H9 (cell line): ENCODE data around the gene MMP17. TPM values are rescaled to one million over a fixed set of nuclear protein-coding genes. Genes with fewer than 3 reads are reported as not detected.

ENCODE experiments used
- DNase-seq: peaks from one replicate; pipeline ENCODE4 v3.0.0-alpha.2; 2017
- H2AFZ ChIP-seq: one replicate; pipeline ENCODE4 v1.6.1; 2013; ENCODE audit warnings: mild to moderate bottlenecking, low read length, control low read depth, moderate library complexity
- H2AK5ac ChIP-seq: 2 replicates; pipeline ENCODE4 v1.6.1; 2013; ENCODE audit warnings: low read length, control low read depth, mixed read lengths; ENCODE audit not compliant: insufficient read length
- H2BK120ac ChIP-seq: one replicate; pipeline ENCODE4 v1.6.1; 2013; ENCODE audit warnings: low read depth, mild to moderate bottlenecking, low read length, control low read depth, inconsistent platforms; ENCODE audit not compliant: poor library complexity, severe bottlenecking
- H2BK12ac ChIP-seq: 2 replicates; pipeline ENCODE4 v1.6.1; 2013; ENCODE audit warnings: low read length, control low read depth, mixed read lengths, low read depth; ENCODE audit not compliant: insufficient read length
- H2BK15ac ChIP-seq: 2 replicates; pipeline ENCODE4 v1.6.1; 2013; ENCODE audit warnings: low read depth, low read length, control low read depth
- H2BK20ac ChIP-seq: one replicate; pipeline ENCODE4 v1.6.1; 2013; ENCODE audit warnings: low read depth, mild to moderate bottlenecking, low read length, control low read depth, inconsistent platforms; ENCODE audit not compliant: poor library complexity, severe bottlenecking
- H2BK5ac ChIP-seq: 2 replicates; pipeline ENCODE4 v1.6.1; 2013; ENCODE audit warnings: low read length, control low read depth, mixed read lengths; ENCODE audit not compliant: insufficient read length
- H3K14ac ChIP-seq: 2 replicates; pipeline ENCODE4 v1.6.1; 2013; ENCODE audit warnings: low read length, control low read depth; ENCODE audit not compliant: insufficient read depth
- H3K18ac ChIP-seq: 2 replicates; pipeline ENCODE4 v1.6.1; 2013; ENCODE audit warnings: low read depth, mild to moderate bottlenecking, mixed read lengths, low read length, control low read depth; ENCODE audit not compliant: insufficient read length
- H3K23ac ChIP-seq: 2 replicates; pipeline ENCODE4 v1.6.1; 2013; ENCODE audit warnings: low read length, control low read depth, mixed read lengths, low read depth; ENCODE audit not compliant: insufficient read length
- H3K23me2 ChIP-seq: 2 replicates; pipeline ENCODE4 v1.6.1; 2013; ENCODE audit warnings: low read depth, mild to moderate bottlenecking, mixed read lengths, low read length, control low read depth; ENCODE audit not compliant: insufficient read length, poor library complexity, severe bottlenecking
- H3K27ac ChIP-seq: 2 replicates; pipeline ENCODE4 v1.5.1; 2013; ENCODE audit warnings: low read length, control low read depth, mixed read lengths, low read depth; ENCODE audit not compliant: insufficient read length
- H3K27me3 ChIP-seq: 2 replicates; pipeline ENCODE4 v1.6.1; 2013; ENCODE audit warnings: low read length, control low read depth, inconsistent platforms; ENCODE audit not compliant: insufficient read depth
- H3K4ac ChIP-seq: 2 replicates; pipeline ENCODE4 v1.6.1; 2013; ENCODE audit warnings: low read depth, mild to moderate bottlenecking, control low read depth, inconsistent platforms, low read length, moderate library complexity
- H3K4me1 ChIP-seq: 2 replicates; pipeline ENCODE4 v1.6.1; 2013; ENCODE audit warnings: low read length, control low read depth, inconsistent platforms; ENCODE audit not compliant: insufficient read depth
- H3K4me2 ChIP-seq: 2 replicates; pipeline ENCODE4 v1.6.1; 2013; ENCODE audit warnings: low read length, control low read depth, mixed read lengths; ENCODE audit not compliant: insufficient read length, insufficient read depth
- H3K56ac ChIP-seq: 2 replicates; pipeline ENCODE4 v1.6.1; 2013; ENCODE audit warnings: low read depth, mild to moderate bottlenecking, mixed read lengths, low read length, control low read depth; ENCODE audit not compliant: insufficient read length
- H3K79me1 ChIP-seq: 2 replicates; pipeline ENCODE4 v1.6.1; 2013; ENCODE audit warnings: low read depth, mild to moderate bottlenecking, moderate library complexity, low read length, control low read depth, inconsistent platforms; ENCODE audit not compliant: insufficient read depth, poor library complexity, severe bottlenecking
- H3K79me2 ChIP-seq: 2 replicates; pipeline ENCODE4 v1.6.1; 2013; ENCODE audit warnings: low read length, control low read depth, inconsistent platforms; ENCODE audit not compliant: insufficient read depth
- H3K9ac ChIP-seq: 2 replicates; pipeline ENCODE4 v1.6.1; 2013; ENCODE audit warnings: low read length, control low read depth, mixed read lengths; ENCODE audit not compliant: insufficient read length; ENCODE audit errors: extremely low read depth
- H3K9me3 ChIP-seq: one replicate; pipeline ENCODE4 v1.6.1; 2013; ENCODE audit warnings: low read depth, low read length, inconsistent platforms; ENCODE audit not compliant: control insufficient read depth
- H3T11ph ChIP-seq: one replicate; pipeline ENCODE4 v1.6.1; 2013; ENCODE audit warnings: mild to moderate bottlenecking, low read length, control low read depth, inconsistent platforms
- H4K20me1 ChIP-seq: one replicate; pipeline ENCODE4 v1.6.1; 2013; ENCODE audit not compliant: control insufficient read depth, insufficient read length, insufficient read depth
- H4K5ac ChIP-seq: 2 replicates; pipeline ENCODE4 v1.6.1; 2013; ENCODE audit warnings: low read depth, mild to moderate bottlenecking, mixed read lengths, low read length, control low read depth; ENCODE audit not compliant: insufficient read length
- H4K8ac ChIP-seq: replicated peaks from 2 replicates; pipeline ENCODE4 v1.6.1; 2013; ENCODE audit warnings: low read length, control low read depth, mixed read lengths, low read depth; ENCODE audit not compliant: insufficient read length
- H4K91ac ChIP-seq: 2 replicates; pipeline ENCODE4 v1.6.1; 2013; ENCODE audit warnings: low read depth, mild to moderate bottlenecking, moderate library complexity, mixed read lengths, low read length, control low read depth; ENCODE audit not compliant: insufficient read length
- H3K27ac Mint-ChIP-seq, 3 experiments: 2 replicates in 2 of 3; 3 replicates in 1 of 3; pipeline ENCODE4 v1.8.0; 2020 to 2021; ENCODE audit warnings: mixed read lengths in 3 of 3, mild to moderate bottlenecking in 1 of 3, moderate library complexity in 1 of 3
- H3K27me3 Mint-ChIP-seq: 2 replicates; pipeline ENCODE4 v1.8.0; 2021; ENCODE audit warnings: low read depth, mild to moderate bottlenecking, moderate library complexity, mixed read lengths
- H3K36me3 Mint-ChIP-seq, 3 experiments: 2 replicates in 2 of 3; 3 replicates in 1 of 3; pipeline ENCODE4 v1.8.0; 2020 to 2021; ENCODE audit warnings: low read depth in 3 of 3, mixed read lengths in 3 of 3; ENCODE audit not compliant: insufficient read depth in 1 of 3
- H3K4me1 Mint-ChIP-seq, 2 experiments: 2 replicates each; pipeline ENCODE4 v1.8.0; 2020; ENCODE audit warnings: mixed read lengths in 2 of 2
- H3K4me3 Mint-ChIP-seq, 2 experiments: 2 replicates in 1 of 2; 3 replicates in 1 of 2; pipeline ENCODE4 v1.8.0; 2020 to 2021; ENCODE audit warnings: mild to moderate bottlenecking in 2 of 2, mixed read lengths in 2 of 2, moderate library complexity in 1 of 2
- H3K9me3 Mint-ChIP-seq, 2 experiments: 2 replicates in 1 of 2; 3 replicates in 1 of 2; pipeline ENCODE4 v1.8.0; 2020; ENCODE audit warnings: mild to moderate bottlenecking in 2 of 2, mixed read lengths in 2 of 2, moderate library complexity in 1 of 2
- CTCF ChIP-seq: fragments of 200-600 bp; sonication (generic); conservative IDR thresholded peaks from 3 replicates; pipeline ENCODE4 v1.8.0; 2021; ENCODE audit warnings: antibody characterized with exemption, mild to moderate bottlenecking
- WGBS: extraction: QIAGEN DNeasy Blood & Tissue Kit; methylation state at CpG from one replicate; pipeline ENCODE4 v1.1.7; 2013; ENCODE audit warnings: missing lambda C conversion rate, low lambda C conversion rate, mixed read lengths; ENCODE audit not compliant: insufficient read length; ENCODE audit errors: extremely low coverage; 5-methylcytosine and 5-hydroxymethylcytosine counted together
- total RNA-seq: library from RNA; stranded (reverse); gene quantifications from 2 replicates; pipeline ENCODE4 v1.2.1, GENCODE V29; 2021

The MMP17 gene
- total RNA-seq, 1 experiment from 2014 or later = 14.8 TPM

GRCh38 chr12:131894313-131894860 lies 66.2 kb downstream of the MMP17 start, which contains the start of gene ULK1:
TSS of gene ULK1 (plus strand) at chr12:131894622. CDS start at chr12:131895002, 380 bp downstream.
- H3K9ac ChIP-seq = peak within 1 kb of the TSS; percentile 65
- no peak within 1 kb of the TSS for H2BK15ac ChIP-seq
- H2AFZ ChIP-seq = no peak within 1 kb of the TSS
- H3K79me2 ChIP-seq = no peaks in the 10 kb centered on the region
- no peak within 1 kb of the TSS for H4K91ac ChIP-seq
- no peak within 1 kb of the TSS for H4K5ac ChIP-seq
- Mint-ChIP-seq H3K27me3 (peaks cover 2% of the 10 kb centered on the region; the same call in 1 of the 2 replicates), H3K27ac (peak within 1 kb of the TSS; percentile 77 to 85 (median 80)), H3K36me3 (peaks cover 7 to 16% (median 8%) of the 10 kb centered on the region in 3 experiments; a peak in 6 of 7 replicates), H3K4me3 (peak within 1 kb of the TSS; percentile 75 to 88), H3K4me1 (peaks cover 12 to 23% of the 10 kb centered on the region in 2 experiments), H3K9me3 (peaks cover 0 to 3% of the 10 kb centered on the region in 2 experiments; a peak in 2 of 5 replicates)
- H3K4me1 ChIP-seq = no peaks in the 10 kb centered on the region
- no peaks in the 10 kb centered on the region for H3K79me1 ChIP-seq
- H2BK120ac ChIP-seq = no peak within 1 kb of the TSS
- peak within 1 kb of the TSS; percentile 54 for H3K18ac ChIP-seq
- H3T11ph ChIP-seq = no peak within 1 kb of the TSS
- no peak within 1 kb of the TSS for H3K23ac ChIP-seq
- H3K27ac ChIP-seq = no peak within 1 kb of the TSS
- no CpG with 5 or more reads among the region's 64 CpGs for WGBS
- H2BK5ac ChIP-seq = no peak within 1 kb of the TSS
- no peak within 1 kb of the TSS for H2BK20ac ChIP-seq
- H4K8ac ChIP-seq = no peak within 1 kb of the TSS
- peaks cover 7% of the 10 kb centered on the region for H3K23me2 ChIP-seq
- no peaks in the 10 kb centered on the region for H3K27me3 ChIP-seq
- H2AK5ac ChIP-seq = no peak within 1 kb of the TSS
- H3K4me2 ChIP-seq = peak within 1 kb of the TSS; percentile 61
- peak; percentile 98 for DNase-seq
- no peak within 1 kb of the TSS for H3K4ac ChIP-seq
- H4K20me1 ChIP-seq = no peaks in the 10 kb centered on the region
- no peak within 1 kb of the TSS for H2BK12ac ChIP-seq
- no peaks in the 10 kb centered on the region for H3K9me3 ChIP-seq
- no peak within 1 kb of the TSS for H3K56ac ChIP-seq
- no peak for TF ChIP-seq CTCF
- peak within 1 kb of the TSS; percentile 72 for H3K14ac ChIP-seq
